WTC11 (cell line): ENCODE measurements around the gene NAP1L5. TPM values are rescaled to one million over a fixed set of nuclear protein-coding genes. Genes with fewer than 3 reads are reported as not detected.
A peak's percentile ranks its signal among the peaks of the same experiment; 100 is the strongest.

ENCODE experiments used
- ATAC-seq: fragments of 200-7000 bp; cut with Tn5 transposase; 2 replicates; pipeline ENCODE4 v1.10.0; 2021; ENCODE audit warnings: mild to moderate bottlenecking, moderate library complexity
- CTCF ChIA-PET: fragments of 300-600 bp; sonication (Branson Sonifier 250); formaldehyde crosslinking; loops from one replicate; lab custom pipeline; 2021; ENCODE audit warnings: antibody characterized with exemption; lab: Charles Lee
- POLR2A ChIA-PET: fragments of 350-600 bp; sonication (Branson Sonifier 250); formaldehyde crosslinking; loops from one replicate; lab custom pipeline; 2021; ENCODE audit warnings: antibody characterized with exemption; lab: Charles Lee
- DNase-seq: peaks from one replicate; pipeline ENCODE4 v3.0.0; 2021; ENCODE audit warnings: low spot score
- H3K27ac Mint-ChIP-seq: 2 replicates; pipeline ENCODE4 v1.8.0; 2021; ENCODE audit warnings: mixed read lengths
- H3K27me3 Mint-ChIP-seq: 2 replicates; pipeline ENCODE4 v1.8.0; 2021; ENCODE audit warnings: low read depth, mild to moderate bottlenecking, moderate library complexity, mixed read lengths
- H3K36me3 Mint-ChIP-seq: 2 replicates; pipeline ENCODE4 v1.8.0; 2021; ENCODE audit warnings: mixed read lengths
- H3K4me1 Mint-ChIP-seq: 2 replicates; pipeline ENCODE4 v1.8.0; 2022; ENCODE audit warnings: mixed read lengths
- H3K4me3 Mint-ChIP-seq: 2 replicates; pipeline ENCODE4 v1.8.0; 2021; ENCODE audit warnings: mild to moderate bottlenecking, moderate library complexity, mixed read lengths
- H3K9me3 Mint-ChIP-seq: 2 replicates; pipeline ENCODE4 v1.8.0; 2021; ENCODE audit warnings: mixed read lengths
- AFF4 ChIP-seq: sonication (generic); formaldehyde crosslinking; IDR thresholded peaks from 2 replicates; pipeline ENCODE4 v1.8.1; 2023; ENCODE audit warnings: mild to moderate bottlenecking, missing genetic modification reagents, borderline replicate concordance
- AR ChIP-seq: fragments of 250-450 bp; sonication (Bioruptor Pico); IDR thresholded peaks from 2 replicates; pipeline ENCODE4 v1.9.0; 2021; ENCODE audit warnings: mild to moderate bottlenecking
- E2F1 ChIP-seq: sonication (generic); formaldehyde crosslinking; IDR thresholded peaks from 2 replicates; pipeline ENCODE4 v1.8.0; 2022; ENCODE audit warnings: mild to moderate bottlenecking, missing genetic modification reagents
- E2F4 ChIP-seq: sonication (generic); formaldehyde crosslinking; IDR thresholded peaks from 2 replicates; pipeline ENCODE4 v1.8.1; 2022; ENCODE audit warnings: low read depth, mild to moderate bottlenecking, moderate library complexity, missing genetic modification reagents, borderline replicate concordance
- ERG ChIP-seq: fragments of 250-450 bp; sonication (Bioruptor Pico); IDR thresholded peaks from 2 replicates; pipeline ENCODE4 v1.8.0; 2021; ENCODE audit warnings: mild to moderate bottlenecking
- GABPB1 ChIP-seq: sonication (generic); formaldehyde crosslinking; IDR thresholded peaks from 2 replicates; pipeline ENCODE4 v1.8.1; 2023; ENCODE audit warnings: mild to moderate bottlenecking, missing genetic modification reagents
- IRF1 ChIP-seq: sonication (generic); formaldehyde crosslinking; IDR thresholded peaks from 2 replicates; pipeline ENCODE4 v1.8.0; 2023; ENCODE audit warnings: missing genetic modification reagents
- KAT7 ChIP-seq: sonication (generic); formaldehyde crosslinking; IDR thresholded peaks from 2 replicates; pipeline ENCODE4 v1.8.1; 2023; ENCODE audit warnings: missing genetic modification reagents, mild to moderate bottlenecking, borderline replicate concordance
- MLX ChIP-seq: sonication (generic); formaldehyde crosslinking; IDR thresholded peaks from 2 replicates; pipeline ENCODE4 v1.8.1; 2023; ENCODE audit warnings: mild to moderate bottlenecking, missing genetic modification reagents, moderate library complexity
- NFYB ChIP-seq: sonication (generic); formaldehyde crosslinking; conservative IDR thresholded peaks from 2 replicates; pipeline ENCODE4 v1.8.0; 2022; ENCODE audit warnings: low read depth, missing genetic modification reagents
- NR3C1 ChIP-seq: sonication (generic); formaldehyde crosslinking; conservative IDR thresholded peaks from 2 replicates; pipeline ENCODE4 v1.8.1; 2023; ENCODE audit warnings: low read depth, mild to moderate bottlenecking, missing genetic modification reagents
- PREB ChIP-seq: sonication (generic); formaldehyde crosslinking; IDR thresholded peaks from 2 replicates; pipeline ENCODE4 v1.8.1; 2022; ENCODE audit warnings: mild to moderate bottlenecking, missing genetic modification reagents, moderate library complexity, borderline replicate concordance
- TCF7 ChIP-seq: sonication (generic); formaldehyde crosslinking; IDR thresholded peaks from 2 replicates; pipeline ENCODE4 v1.8.0; 2022; ENCODE audit warnings: mild to moderate bottlenecking, low read depth, missing genetic modification reagents, moderate library complexity
- ZNF219 ChIP-seq: sonication (generic); formaldehyde crosslinking; IDR thresholded peaks from 2 replicates; pipeline ENCODE4 v1.8.0; 2023; ENCODE audit warnings: missing genetic modification reagents, mild to moderate bottlenecking, borderline replicate concordance
- ZNF263 ChIP-seq: sonication (generic); formaldehyde crosslinking; IDR thresholded peaks from 2 replicates; pipeline ENCODE4 v1.8.1; 2022; ENCODE audit warnings: low read depth, mild to moderate bottlenecking, moderate library complexity, missing genetic modification reagents
- total RNA-seq: library from RNA; stranded (reverse); gene quantifications from 3 replicates; pipeline ENCODE4 v1.2.3, GENCODE V29; 2021

NAP1L5 gene
- total RNA-seq, 1 experiment from 2014 or later: 3.3 TPM

GRCh38 chr4:88745581-88746163 is 48.0 kb upstream of the NAP1L5 start (continued):
- TF ChIP-seq E2F4 (CRISPR knock-in tag): no peak
- no peak for TF ChIP-seq PREB (CRISPR knock-in tag)
- TF ChIP-seq, all 79 proteins: peak for 0

GRCh38 chr4:88745175-88745574 is 47.5 kb upstream of the NAP1L5 start:
- no peaks in the 10 kb centered on the region for H3K9me3 Mint-ChIP-seq
- no peak for TF ChIP-seq PREB (CRISPR knock-in tag)
- TF ChIP-seq AFF4: no peak
- TF ChIP-seq KAT7 (CRISPR knock-in tag): no peak
- no peak for TF ChIP-seq IRF1
- TF ChIP-seq ERG (CRISPR knock-in tag): no peak
- TF ChIP-seq ZNF219 (CRISPR knock-in tag): no peak
- no peak for TF ChIP-seq TCF7 (CRISPR knock-in tag)
- no peak for TF ChIP-seq E2F4 (CRISPR knock-in tag)
- TF ChIP-seq GABPB1: no peak
- TF ChIP-seq AR: no peak
- TF ChIP-seq NR3C1 (CRISPR knock-in tag): no peak
- TF ChIP-seq E2F1: no peak
- TF ChIP-seq MLX (CRISPR knock-in tag): no peak
- TF ChIP-seq NFYB: no peak
- TF ChIP-seq ZNF263 (CRISPR knock-in tag): no peak
- TF ChIP-seq, all 79 proteins: peak for 0
- Mint-ChIP-seq H3K4me1 (peaks cover 8% of the 10 kb centered on the region), H3K36me3 (peaks cover 37% of the 10 kb centered on the region), H3K27ac (0 out of 2 replicates have a peak overlapping the region, but pooled peaks have one; percentile 29), H3K4me3 (no peak overlapping the region), H3K27me3 (no peaks in the 10 kb centered on the region)
- CTCF ChIA-PET: interaction anchor here (0.7 kb wide), 2 partner anchors 11 to 39 kb away, joined by 3 read pairs; no protein-coding TSS in a partner anchor
- DNase-seq (no peak), ATAC-seq (no peak)
- POLR2A ChIA-PET: no interaction called here
